H1 (cell line): ENCODE measurements around the gene TEX2. TPM values are rescaled to one million over a fixed set of nuclear protein-coding genes. Genes with fewer than 3 reads are reported as not detected.

Experiments
- CBX8 ChIP-seq: fragments of 300-800, 300-1000 bp; sonication (generic); IDR thresholded peaks from 2 replicates; pipeline ENCODE4 v1.7.1; 2016; ENCODE audit warnings: low read depth, low read length, borderline replicate concordance
- KDM1A ChIP-seq: fragments of 200-600, 300-600 bp; sonication (generic); IDR thresholded peaks from 2 replicates; pipeline ENCODE4 v1.7.1; 2016; ENCODE audit warnings: mild to moderate bottlenecking, low read length, borderline replicate concordance
- TBP ChIP-seq: IDR thresholded peaks from 2 replicates; pipeline ENCODE4 v1.6.1; 2011; ENCODE audit warnings: low read depth, low read length, improper control_type of control experiment
- polyA plus RNA-seq, 7 experiments: library from polyadenylated mRNA; depleted of rRNA in 3 of 7; stranded (reverse) in 5 of 7; unstranded in 2 of 7; fragments of >200 nt in 5 of 7; fragments of 200-250 nt in 2 of 7; gene quantifications; 1 replicate in 5 of 7; 2 replicates in 1 of 7; 4 replicates in 1 of 7; pipeline versions ENCODE4 v1.2.1 to v1.2.3, GENCODE V29; 2011 to 2013; ENCODE audit warnings: missing spikeins in 2 of 7, mixed read lengths in 2 of 7
- total RNA-seq: library from RNA; stranded (reverse); fragmentation: NEBNext Ultra II Directional; extraction: Animal tissue kit (Norgen Biotek cat#: 25700); gene quantifications from 2 replicates; pipeline ENCODE4 v1.2.1, GENCODE V29; 2021

The TEX2 gene
- total and polyA plus RNA-seq, 2 of the 8 experiments (the other 6 are each of a cell fraction or from before 2014, with no cell fraction given), result 6.1 to 15.6 TPM

DNA sequence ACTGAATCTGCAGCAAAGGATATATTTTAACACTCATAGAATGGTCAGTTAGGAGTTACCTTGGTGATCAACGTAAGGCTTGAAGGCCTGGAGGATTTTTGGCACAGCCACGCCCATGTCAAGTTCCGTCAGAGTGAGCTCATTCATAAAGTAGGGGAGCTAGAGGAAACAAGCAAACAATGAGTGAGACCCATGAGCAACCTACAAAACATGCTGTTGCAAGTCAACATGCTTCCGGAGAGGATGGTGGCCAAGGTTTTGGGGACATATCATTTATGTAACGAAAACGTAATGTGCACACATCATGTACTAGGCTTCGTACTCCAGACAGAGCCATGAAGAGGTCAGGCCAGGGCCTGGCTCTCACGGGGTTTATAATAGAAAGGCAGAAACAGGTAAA is 92.0 kb downstream of the TEX2 start (continued):
- TF ChIP-seq KDM1A (no peak), CBX8 (no peak), TBP (no peak)
